HG03378 (cell line): ENCODE results near the gene COX4I2.
"Not testable (repeated sequence)": the region's sequence is repeated elsewhere in the genome, so short reads cannot be mapped to it uniquely, and the experiment has no call there.

Experiments used
- ATAC-seq: cut with Tn5 transposase; IDR thresholded peaks from one replicate; pipeline ENCODE4 v1.9.1; 2021; ENCODE audit warnings: mild to moderate bottlenecking, moderate library complexity; ENCODE audit not compliant: unreplicated experiment

COX4I2 gene

DNA sequence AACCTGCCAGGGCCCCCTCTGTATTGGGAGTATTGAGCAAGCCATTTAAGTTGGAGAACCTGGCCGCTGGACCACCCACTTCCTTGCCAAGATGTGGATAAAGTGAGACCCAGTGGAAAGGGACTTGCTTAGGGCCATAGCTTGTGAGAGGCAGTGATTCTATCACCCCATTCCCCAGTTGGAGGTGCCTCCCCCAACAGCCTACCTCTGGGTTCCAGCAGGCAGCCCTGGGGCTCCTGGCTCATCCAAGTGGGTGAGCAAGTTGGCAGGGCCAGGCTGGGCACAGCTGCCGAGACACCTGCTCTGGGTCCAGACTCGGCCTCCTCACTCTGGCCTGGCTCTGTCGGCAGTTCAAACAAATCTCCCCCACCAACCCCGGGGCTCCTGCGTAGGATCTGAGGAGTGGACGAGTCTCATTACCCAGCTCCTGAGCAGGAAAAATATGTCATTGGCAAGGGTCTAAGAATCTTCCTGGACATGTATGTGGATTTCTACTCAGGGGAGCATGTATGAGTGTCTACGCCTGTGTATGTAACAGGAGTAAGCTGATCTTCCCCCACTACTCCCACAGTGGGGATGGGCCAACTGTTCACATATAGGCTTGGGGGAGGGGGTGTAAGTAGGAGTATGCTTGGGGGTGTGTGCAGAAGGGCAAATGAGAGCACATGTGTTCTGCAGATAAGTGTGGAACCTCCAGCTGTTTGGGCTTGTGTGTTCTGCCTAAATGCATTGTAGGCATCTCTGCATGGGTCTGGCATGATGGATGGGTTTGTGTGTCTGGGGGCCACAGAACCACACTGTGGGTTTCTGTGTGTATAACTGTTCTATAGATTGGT is 30.7 kb upstream of the COX4I2 start:
- no peak for ATAC-seq

- ATAC-seq, result no peak
Observed at GRCh38 chr20:31607640-31608250, 30.0 kb upstream of the COX4I2 start.

GRCh38 chr20:31608251-31608945 is 29.3 kb upstream of the COX4I2 start:
- no peak for ATAC-seq

DNA sequence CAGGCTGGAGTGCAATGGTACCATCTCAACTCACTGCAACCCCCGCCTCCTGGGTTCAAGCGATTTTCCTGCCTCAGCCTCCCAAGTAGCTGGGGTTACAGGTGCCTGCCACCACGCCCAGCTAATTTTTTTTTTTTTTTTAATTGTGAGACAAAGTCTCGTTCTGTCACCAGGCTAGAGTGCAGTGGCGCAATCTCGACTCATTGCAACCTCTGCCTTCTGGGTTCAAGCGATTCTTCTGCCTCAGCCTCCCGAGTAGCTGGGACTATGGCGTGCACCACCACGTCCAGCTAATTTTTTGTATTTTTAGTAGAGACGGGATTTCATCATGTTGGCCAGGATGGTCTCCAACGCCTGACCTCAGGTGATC is 25.5 kb upstream of the COX4I2 start:
- not testable (repeated sequence) for ATAC-seq

DNA sequence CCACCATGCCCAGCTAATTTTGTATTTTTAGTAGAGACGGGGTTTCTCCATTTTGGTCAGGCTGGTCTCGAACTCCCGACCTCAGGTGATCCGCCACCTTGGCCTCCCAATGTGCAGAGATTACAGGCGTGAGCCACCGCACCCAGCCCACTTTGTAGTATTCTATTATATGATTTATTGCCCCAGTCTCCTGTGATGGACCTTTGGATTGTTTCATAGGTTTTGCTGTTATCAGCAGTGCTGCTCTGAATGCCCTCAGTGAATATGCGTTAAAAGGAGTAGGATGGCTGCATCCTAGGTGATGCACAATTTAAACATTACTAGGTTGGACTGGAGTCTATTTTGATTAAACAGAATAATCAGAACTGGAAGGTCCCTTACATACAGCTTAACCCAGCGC is 22.3 kb upstream of the COX4I2 start:
- no peak for ATAC-seq

- ATAC-seq, result no peak
Observed at GRCh38 chr20:31617432-31618104, 20.1 kb upstream of the COX4I2 start.

GRCh38 chr20:31620246-31620645 is 17.5 kb upstream of the COX4I2 start:
- ATAC-seq, result no peak

DNA sequence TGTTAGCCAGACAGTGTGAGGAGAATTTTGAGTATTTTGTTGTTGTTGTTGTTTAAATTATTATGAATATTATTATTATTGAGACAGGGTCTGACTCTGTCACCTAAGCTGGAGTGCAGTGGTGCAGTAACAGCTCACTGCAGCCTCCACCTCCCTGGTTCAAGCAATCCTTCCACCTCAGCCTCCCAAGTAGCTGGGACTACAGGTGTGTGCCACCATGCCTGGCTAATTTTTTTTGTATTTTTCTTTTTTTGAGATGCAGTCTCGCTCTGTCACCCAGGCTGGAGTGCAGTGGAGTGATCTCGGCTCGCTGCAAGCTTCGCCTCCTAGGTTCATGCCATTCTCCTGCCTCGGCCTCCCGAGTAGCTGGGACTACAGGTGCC is 14.6 kb upstream of the COX4I2 start:
- ATAC-seq, result not testable (repeated sequence)

- not testable (repeated sequence) for ATAC-seq
Observed at GRCh38 chr20:31626534-31626933, 11.2 kb upstream of the COX4I2 start.

- not testable (repeated sequence) for ATAC-seq
Observed at GRCh38 chr20:31628057-31628456, 9.7 kb upstream of the COX4I2 start.

GRCh38 chr20:31630187-31630790 is 7.4 kb upstream of the COX4I2 start:
- no peak for ATAC-seq

GRCh38 chr20:31632548-31633338 is 5.0 kb upstream of the COX4I2 start:
- no peak for ATAC-seq

GRCh38 chr20:31633339-31633914 is 4.3 kb upstream of the COX4I2 start:
- ATAC-seq, result no peak

- ATAC-seq, result no peak
Observed at GRCh38 chr20:31638317-31638716, 605 bp downstream of the COX4I2 start.

DNA sequence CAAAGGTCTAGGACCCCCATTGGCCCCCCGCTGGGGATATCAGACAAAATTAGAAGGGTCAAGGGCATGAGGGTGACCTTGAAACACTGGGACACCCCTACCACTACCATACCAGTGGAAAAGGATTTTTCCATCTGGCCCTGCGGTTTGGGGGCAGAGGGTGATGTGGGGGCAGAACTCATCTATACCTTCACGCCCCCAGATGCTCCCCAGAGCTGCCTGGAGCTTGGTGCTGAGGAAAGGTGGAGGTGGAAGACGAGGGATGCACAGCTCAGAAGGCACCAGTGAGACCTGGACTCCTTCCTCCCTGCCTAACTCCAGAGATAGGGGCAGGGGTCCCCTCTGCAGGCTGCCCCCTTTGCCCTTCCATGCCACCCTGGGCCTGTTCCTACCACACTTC is 1.1 kb downstream of the COX4I2 start:
- ATAC-seq, result no peak

DNA sequence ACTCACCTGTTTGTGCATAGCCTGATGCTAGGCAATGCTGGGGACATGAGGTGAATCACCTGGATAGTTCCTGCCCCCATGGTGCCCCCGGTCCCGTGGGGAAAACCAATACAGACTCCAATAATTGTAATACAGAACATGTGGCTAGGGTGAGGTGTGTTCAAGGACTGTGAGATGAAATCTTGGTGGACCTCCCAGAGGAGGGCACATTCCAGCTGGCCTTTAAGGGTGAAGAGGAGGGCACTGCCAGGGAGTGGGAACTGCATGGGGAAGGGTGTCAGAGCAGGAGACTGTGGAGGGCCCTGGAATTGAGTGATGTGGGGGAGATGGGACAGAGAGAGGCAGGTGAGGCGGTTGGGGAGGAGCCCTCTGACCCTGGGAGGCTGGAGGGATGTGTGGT is 2.5 kb downstream of the COX4I2 start:
- no peak for ATAC-seq

GRCh38 chr20:31641391-31641790 is 3.7 kb downstream of the COX4I2 start:
- no peak for ATAC-seq

DNA sequence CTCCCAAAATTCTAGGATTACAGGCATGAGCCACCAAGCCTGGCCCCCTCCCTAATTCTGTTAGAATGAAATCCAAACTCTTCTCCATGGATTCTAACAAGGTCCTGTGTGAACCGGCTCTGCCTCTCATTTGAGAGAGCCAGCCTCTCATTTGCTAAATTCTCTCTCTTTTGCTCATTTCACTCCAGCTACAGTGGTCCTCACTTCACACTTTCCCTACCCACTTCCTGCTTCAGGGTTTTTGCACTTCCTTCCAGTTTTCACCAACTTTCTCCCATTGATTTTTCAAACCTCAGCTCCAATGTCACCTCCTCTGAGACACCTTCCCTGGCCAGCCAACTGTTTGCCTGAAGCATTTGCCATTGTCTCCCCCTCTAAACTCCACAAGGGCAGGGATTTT is 5.1 kb downstream of the COX4I2 start:
- no peak for ATAC-seq

- no peak for ATAC-seq
Observed at GRCh38 chr20:31643522-31643921, 5.8 kb downstream of the COX4I2 start.

- ATAC-seq, result no peak
Observed at GRCh38 chr20:31644701-31645100, 7.0 kb downstream of the COX4I2 start.
